Tibial nerve (tissue), 4 donors: Measurements from ENCODE around the gene PCDHB7.
"Not testable (repeated sequence)": the region's sequence is repeated elsewhere in the genome, so short reads cannot be mapped to it uniquely, and the experiment has no call there.

Experiments used
- EP300 ChIP-seq, 2 donors: sonication (generic); formaldehyde crosslinking; IDR thresholded peaks; one replicate each; pipeline ENCODE4 v1.6.1; 2017; ENCODE audit warnings: antibody characterized with exemption in 2 of 2, mild to moderate bottlenecking in 1 of 2
- POLR2A ChIP-seq, 2 donors: fragments of 450-650 bp; IDR thresholded peaks; one replicate each; pipeline ENCODE4 v1.6.1; 2017; ENCODE audit warnings: antibody characterized with exemption in 2 of 2, mild to moderate bottlenecking in 2 of 2, moderate library complexity in 2 of 2
- TF ChIP-seq, protein P1 (sequence below), 5 experiments: fragments of 200-600 bp in 3 of 5; fragments of 450-650 bp in 2 of 5; sonication (generic) in 3 of 5; IDR thresholded peaks; one replicate each; pipeline ENCODE4 v1.5.1; 2016 to 2019; ENCODE audit warnings: antibody characterized with exemption in 5 of 5, mild to moderate bottlenecking in 3 of 5, moderate library complexity in 2 of 5

GRCh38 chr5:141188682-141189081 lies 16.2 kb downstream of the PCDHB7 start:
- TF ChIP-seq, protein P1, sequence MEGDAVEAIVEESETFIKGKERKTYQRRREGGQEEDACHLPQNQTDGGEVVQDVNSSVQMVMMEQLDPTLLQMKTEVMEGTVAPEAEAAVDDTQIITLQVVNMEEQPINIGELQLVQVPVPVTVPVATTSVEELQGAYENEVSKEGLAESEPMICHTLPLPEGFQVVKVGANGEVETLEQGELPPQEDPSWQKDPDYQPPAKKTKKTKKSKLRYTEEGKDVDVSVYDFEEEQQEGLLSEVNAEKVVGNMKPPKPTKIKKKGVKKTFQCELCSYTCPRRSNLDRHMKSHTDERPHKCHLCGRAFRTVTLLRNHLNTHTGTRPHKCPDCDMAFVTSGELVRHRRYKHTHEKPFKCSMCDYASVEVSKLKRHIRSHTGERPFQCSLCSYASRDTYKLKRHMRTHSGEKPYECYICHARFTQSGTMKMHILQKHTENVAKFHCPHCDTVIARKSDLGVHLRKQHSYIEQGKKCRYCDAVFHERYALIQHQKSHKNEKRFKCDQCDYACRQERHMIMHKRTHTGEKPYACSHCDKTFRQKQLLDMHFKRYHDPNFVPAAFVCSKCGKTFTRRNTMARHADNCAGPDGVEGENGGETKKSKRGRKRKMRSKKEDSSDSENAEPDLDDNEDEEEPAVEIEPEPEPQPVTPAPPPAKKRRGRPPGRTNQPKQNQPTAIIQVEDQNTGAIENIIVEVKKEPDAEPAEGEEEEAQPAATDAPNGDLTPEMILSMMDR (IDR thresholded peaks at IDR 0.05) = not testable (repeated sequence)
- not testable (repeated sequence) for TF ChIP-seq POLR2A, EP300 (IDR thresholded peaks at IDR 0.05)
